Calu3 (cell line): ENCODE results near the gene NT5C1B. TPM values are rescaled to one million over a fixed set of nuclear protein-coding genes. Genes with fewer than 3 reads are reported as not detected.

ENCODE experiments used
- BruUV-seq: library from RNA; stranded (reverse); fragments of 400-500 nt; replicated peaks from 2 replicates; lab custom pipeline; 2021; lab: Mats Ljungman, UMichigan
- CTCF ChIA-PET: fragments of 300-600 bp; sonication (Branson Sonifier 250); formaldehyde crosslinking; loops from one replicate; lab custom pipeline; 2022; ENCODE audit warnings: antibody characterized with exemption; lab: Charles Lee
- DNase-seq: peaks from one replicate; pipeline ENCODE4 v3.0.0; 2022
- H3K27ac Mint-ChIP-seq: one replicate; pipeline ENCODE4 v1.8.0; 2022; ENCODE audit warnings: mixed read lengths; ENCODE audit not compliant: unreplicated experiment
- H3K27me3 Mint-ChIP-seq: one replicate; pipeline ENCODE4 v1.8.0; 2022; ENCODE audit warnings: mixed read lengths; ENCODE audit not compliant: unreplicated experiment
- H3K36me3 Mint-ChIP-seq: one replicate; pipeline ENCODE4 v1.8.0; 2022; ENCODE audit warnings: mild to moderate bottlenecking, moderate library complexity, mixed read lengths; ENCODE audit not compliant: insufficient read depth, unreplicated experiment
- H3K4me1 Mint-ChIP-seq: one replicate; pipeline ENCODE4 v1.8.0; 2022; ENCODE audit warnings: mild to moderate bottlenecking, low read depth, mixed read lengths; ENCODE audit not compliant: unreplicated experiment
- H3K4me3 Mint-ChIP-seq: one replicate; pipeline ENCODE4 v1.8.0; 2022; ENCODE audit warnings: mild to moderate bottlenecking, low read depth, moderate library complexity, mixed read lengths; ENCODE audit not compliant: unreplicated experiment
- H3K9me3 Mint-ChIP-seq: one replicate; pipeline ENCODE4 v1.8.0; 2022; ENCODE audit warnings: low read depth, mixed read lengths; ENCODE audit not compliant: unreplicated experiment
- CTCF ChIP-seq: fragments of 200-600 bp; IDR thresholded peaks from one replicate; pipeline ENCODE4 v1.8.0; 2022; ENCODE audit warnings: antibody characterized with exemption; ENCODE audit not compliant: unreplicated experiment
- intact Hi-C: fragments of 100-400 bp; cut with micrococcal nuclease; formaldehyde crosslinking; loops from one replicate; pipeline ENCODE4 v1.10.0; 2022; ENCODE audit not compliant: unreplicated experiment
- total RNA-seq: library from RNA; stranded (reverse); gene quantifications from 2 replicates; pipeline ENCODE4 v1.2.3, GENCODE V29; 2022

The NT5C1B gene
- total RNA-seq, 1 experiment from 2014 or later, result not detected

DNA sequence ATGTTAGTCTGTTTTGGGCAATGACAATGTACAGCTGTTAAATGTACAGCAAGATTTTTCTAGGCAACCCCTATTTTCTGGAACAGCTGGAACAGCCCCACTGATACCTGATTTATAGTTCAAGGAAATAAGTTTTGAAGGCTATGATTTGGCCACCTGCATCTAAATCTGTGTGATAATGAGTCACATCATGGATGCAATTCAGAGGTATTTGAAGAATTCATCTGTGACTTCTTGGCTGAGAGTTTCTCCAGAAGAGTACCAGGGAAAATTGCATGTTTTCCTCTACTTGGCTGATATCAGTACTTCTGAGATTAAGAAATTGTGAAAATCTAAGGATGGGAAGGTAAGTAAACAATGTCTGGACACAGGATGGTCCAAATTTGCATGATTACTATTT lies 40.7 kb upstream of the NT5C1B start:
- intact Hi-C loops, result no loop called here
- no peaks in the 10 kb centered on the region for H3K4me1 Mint-ChIP-seq
- no peak for DNase-seq
- H3K27ac Mint-ChIP-seq, result no peak overlapping the region
- no peaks in the 10 kb centered on the region for H3K27me3 Mint-ChIP-seq
- TF ChIP-seq CTCF, result no peak
- no peaks in the 10 kb centered on the region for H3K36me3 Mint-ChIP-seq
- peaks cover 20% of the 10 kb centered on the region for H3K9me3 Mint-ChIP-seq
- CTCF ChIA-PET, result no interaction called here
- no TSS peak for BruUV-seq
- H3K4me3 Mint-ChIP-seq, result no peak overlapping the region

GRCh38 chr2:18626958-18627650 lies 37.7 kb upstream of the NT5C1B start:
- Mint-ChIP-seq H3K27me3 (no peaks in the 10 kb centered on the region), H3K27ac (no peak overlapping the region), H3K36me3 (no peaks in the 10 kb centered on the region), H3K9me3 (peaks cover 15% of the 10 kb centered on the region), H3K4me1 (no peaks in the 10 kb centered on the region), H3K4me3 (no peak overlapping the region)
- intact Hi-C loops, result no loop called here
- no peak for DNase-seq
- no TSS peak for BruUV-seq
- TF ChIP-seq CTCF, result no peak
- CTCF ChIA-PET, result no interaction called here

- DNase-seq, result no peak
- Mint-ChIP-seq H3K36me3 (no peaks in the 10 kb centered on the region), H3K27me3 (no peaks in the 10 kb centered on the region), H3K9me3 (peaks cover 8% of the 10 kb centered on the region), H3K4me3 (no peak overlapping the region), H3K4me1 (no peaks in the 10 kb centered on the region), H3K27ac (no peak overlapping the region)
- intact Hi-C loops, result no loop called here
- CTCF ChIA-PET, result no interaction called here
- no peak for TF ChIP-seq CTCF
- BruUV-seq, result no TSS peak
These were observed 36.9 kb upstream of the NT5C1B start for GRCh38 chr2:18626256-18626668.

- no TSS peak for BruUV-seq
- H3K9me3 Mint-ChIP-seq, result peaks cover 5% of the 10 kb centered on the region
- no peak for DNase-seq
- no peaks in the 10 kb centered on the region for H3K27me3 Mint-ChIP-seq
- no peak overlapping the region for H3K27ac Mint-ChIP-seq
- TF ChIP-seq CTCF, result no peak
- H3K4me1 Mint-ChIP-seq, result no peaks in the 10 kb centered on the region
- H3K36me3 Mint-ChIP-seq, result no peaks in the 10 kb centered on the region
- intact Hi-C loops, result no loop called here
- H3K4me3 Mint-ChIP-seq, result no peak overlapping the region
- CTCF ChIA-PET, result no interaction called here
These were observed 36.2 kb upstream of the NT5C1B start for GRCh38 chr2:18625563-18625962.
